SH-SY5Y (cell line): ENCODE measurements around the gene ZNF217.

Source experiments
- GATA2 ChIP-seq: IDR thresholded peaks from 2 replicates; pipeline ENCODE4 v1.6.1; 2011; ENCODE audit warnings: mild to moderate bottlenecking, low read depth, low read length
- GATA3 ChIP-seq: IDR thresholded peaks from 2 replicates; pipeline ENCODE4 v1.6.1; 2011; ENCODE audit warnings: low read depth, mild to moderate bottlenecking, low read length, moderate library complexity

GRCh38 chr20:53623134-53623453 is 29.5 kb upstream of the ZNF217 start:
- no peak for TF ChIP-seq GATA3
- TF ChIP-seq GATA2 = no peak
